ENCODE results near the gene LMO7.

LMO7 gene

GRCh38 chr13:75895168-75895567, 259.0 kb downstream of the LMO7 start:
- no peak for DNase-seq (ENCODE audit: low read depth)

GRCh38 chr13:75896271-75896670, 260.1 kb downstream of the LMO7 start:
- no peak for DNase-seq (ENCODE audit: low read depth)

GRCh38 chr13:75897386-75897785, 261.3 kb downstream of the LMO7 start:
- no peak for DNase-seq (ENCODE audit: low read depth)

DNA sequence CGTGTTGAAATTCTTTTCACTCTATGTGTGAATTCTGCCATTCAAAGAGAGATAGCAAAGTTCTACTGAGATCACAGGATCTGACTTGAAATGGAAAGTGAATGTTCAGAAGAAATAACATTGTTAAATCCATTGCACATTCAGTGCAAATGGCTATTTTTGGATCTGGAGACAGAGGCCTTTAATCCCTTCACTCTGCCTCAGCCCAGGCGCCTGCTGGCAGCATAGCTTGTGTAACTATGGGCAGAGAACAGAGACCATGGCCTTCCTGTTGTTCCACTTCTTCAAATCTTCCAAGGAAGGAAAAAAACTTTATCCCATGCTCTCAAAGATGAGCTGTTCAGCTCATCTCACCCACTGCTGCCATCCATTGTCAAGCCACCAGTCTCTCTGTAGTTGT, 265.4 kb downstream of the LMO7 start:
- DNase-seq (ENCODE audit: low read depth), result no peak

DNA sequence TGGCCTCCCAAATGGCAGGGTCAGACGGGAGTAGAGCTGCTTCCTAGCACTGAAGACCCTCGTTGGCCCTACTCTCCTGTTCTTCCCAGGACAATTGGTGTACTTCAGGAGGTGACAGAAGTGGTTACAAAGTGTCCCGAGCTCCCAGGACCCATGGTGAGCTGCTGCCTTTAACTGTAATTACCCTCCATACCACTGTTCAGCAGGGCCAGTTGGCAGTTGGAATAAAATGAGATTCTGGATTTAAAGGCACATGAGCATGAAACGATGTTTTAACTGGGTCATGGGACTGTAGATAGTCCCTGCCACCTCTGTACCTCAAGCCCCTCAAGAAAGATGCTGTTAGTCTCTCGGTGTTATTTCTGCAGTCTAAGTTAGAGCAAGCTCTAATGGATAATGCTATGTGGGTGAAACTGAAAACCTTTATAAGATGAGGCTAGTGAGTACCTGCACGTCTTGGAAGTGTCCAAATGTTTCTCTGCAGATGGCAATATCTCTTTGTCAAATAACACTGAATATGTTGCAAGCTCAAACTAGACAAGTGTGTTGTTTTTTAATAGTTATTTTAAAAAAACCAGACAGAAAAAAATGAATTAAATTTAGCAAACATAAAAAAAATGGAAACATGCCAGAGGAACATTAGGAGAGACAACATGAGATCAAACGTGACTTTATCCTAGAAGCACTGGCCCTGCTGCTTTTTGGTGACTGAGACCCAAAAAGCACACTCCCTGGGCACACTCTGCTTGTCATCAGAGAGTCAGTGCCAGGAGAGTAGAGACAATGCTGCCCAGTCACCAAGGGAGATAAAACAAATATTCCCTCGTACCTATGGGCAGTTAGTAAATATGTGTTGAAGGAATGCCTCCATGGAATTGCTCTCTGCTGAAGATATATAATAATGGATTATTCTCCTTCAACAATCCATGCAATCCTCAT, 266.3 kb downstream of the LMO7 start:
- no peak for DNase-seq (ENCODE audit: low read depth)

- no peak for DNase-seq (ENCODE audit: low read depth)
Observed at GRCh38 chr13:75904012-75904411, 267.9 kb downstream of the LMO7 start.

GRCh38 chr13:75906315-75906714, 270.2 kb downstream of the LMO7 start:
- DNase-seq (ENCODE audit: low read depth), result no peak

DNA sequence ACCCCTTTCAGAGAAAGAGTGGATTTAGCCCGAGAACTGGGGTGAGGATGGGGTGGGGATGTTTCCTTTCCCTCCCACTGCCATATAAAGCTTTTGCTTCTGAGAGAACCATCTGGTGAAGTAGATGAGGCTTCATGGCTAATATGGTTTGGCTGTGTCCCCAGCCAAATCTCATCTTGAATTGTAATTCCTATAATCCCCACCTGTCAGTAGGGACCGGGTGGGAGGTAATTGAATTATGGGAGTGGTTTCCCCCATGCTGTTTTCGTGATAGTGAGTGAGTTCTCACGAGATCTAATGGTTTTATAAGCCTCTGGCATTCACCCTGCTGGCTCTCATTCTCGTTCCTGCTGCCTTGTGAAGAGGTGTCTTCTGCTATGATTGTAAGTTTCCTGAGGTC, 270.9 kb downstream of the LMO7 start:
- no peak for DNase-seq (ENCODE audit: low read depth)

DNA sequence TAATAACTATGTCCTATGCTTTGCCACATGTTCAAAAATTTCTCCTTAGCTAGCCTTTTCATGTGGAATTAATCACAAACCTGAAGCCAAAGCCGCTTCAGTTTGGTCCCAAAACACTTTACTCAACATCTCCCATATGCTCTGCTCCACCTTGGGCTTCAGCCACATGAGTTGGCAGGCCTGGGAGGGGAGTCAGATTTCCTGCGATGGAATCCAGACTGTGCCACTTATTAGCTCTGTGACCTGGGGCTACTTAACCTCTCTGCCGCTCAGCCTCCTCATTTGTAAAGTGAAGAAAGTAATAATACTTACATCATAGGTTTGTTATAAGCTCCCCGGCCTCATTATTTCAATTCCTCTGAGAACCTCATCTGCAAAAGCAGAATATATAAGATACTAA, 272.0 kb downstream of the LMO7 start:
- no peak for DNase-seq (ENCODE audit: low read depth)

All from EH (cell line).